ENCODE measurements around the gene CDCA3.

Gene CDCA3

GRCh38 chr12:6849427-6849826 lies 1.7 kb downstream of the CDCA3 start:
- H3K36me3 ChIP-seq (replicated peaks; ENCODE audit: insufficient read depth, low read length) = no peaks in the 10 kb centered on the region
- no peak for DNase-seq

GRCh38 chr12:6847676-6848075 lies 3.4 kb downstream of the CDCA3 start:
- H3K36me3 ChIP-seq (replicated peaks; ENCODE audit: insufficient read depth, low read length) = no peaks in the 10 kb centered on the region
- no peak overlapping the region for H2AFZ ChIP-seq (ENCODE audit: low read length)
- H3K9ac ChIP-seq (ENCODE audit: low read length) = no peak overlapping the region
- peaks cover 6% of the 10 kb centered on the region; the same call in 1 of the 2 replicates for H3F3A ChIP-seq (ENCODE audit: insufficient read depth, low read length)
- H3K4me3 ChIP-seq (ENCODE audit: low read length) = no peak overlapping the region
- no peak overlapping the region for H3K27ac ChIP-seq (ENCODE audit: low read length)
- no peaks in the 10 kb centered on the region for H3K9me3 ChIP-seq (replicated peaks; ENCODE audit: insufficient read depth, low read length)
- H4K20me1 ChIP-seq (ENCODE audit: insufficient read depth, low read length) = no peaks in the 10 kb centered on the region
- TF ChIP-seq EZH2 (optimal IDR thresholded peaks at IDR 0.05; ENCODE audit: low read depth, low read length) (no peak), CTCF (IDR thresholded peaks at IDR 0.05; ENCODE audit: low read length) (no peak), EZH2phosphoT487 (IDR thresholded peaks at IDR 0.05; ENCODE audit: low read length) (no peak)
- DNase-seq = no peak
- peaks cover 24% of the 10 kb centered on the region for H3K79me2 ChIP-seq (ENCODE audit: low read length)
- H3K27me3 ChIP-seq (replicated peaks; ENCODE audit: insufficient read depth, low read length) = no peaks in the 10 kb centered on the region
- peaks cover 16% of the 10 kb centered on the region for H3K4me1 ChIP-seq (ENCODE audit: low read length)
- H3K9me2 ChIP-seq (replicated peaks; ENCODE audit: insufficient read depth, low read length) = no peaks in the 10 kb centered on the region
- no peak overlapping the region for H3K4me2 ChIP-seq (ENCODE audit: low read depth, low read length)

More at GRCh38 chr12:6849427-6849826, 1.7 kb downstream of the CDCA3 start:
- H3K27me3 ChIP-seq (replicated peaks; ENCODE audit: insufficient read depth, low read length) = no peaks in the 10 kb centered on the region
- no peak overlapping the region for H3K4me3 ChIP-seq (ENCODE audit: low read length)
- H3K27ac ChIP-seq (ENCODE audit: low read length) = no peak overlapping the region
- no peaks in the 10 kb centered on the region for H4K20me1 ChIP-seq (ENCODE audit: insufficient read depth, low read length)
- no peaks in the 10 kb centered on the region for H3K9me3 ChIP-seq (replicated peaks; ENCODE audit: insufficient read depth, low read length)
- no peak overlapping the region for H2AFZ ChIP-seq (ENCODE audit: low read length)
- peak overlapping the region; percentile 63; the same call in 1 of the 2 replicates for H3K9ac ChIP-seq (ENCODE audit: low read length)
- H3F3A ChIP-seq (ENCODE audit: insufficient read depth, low read length) = peaks cover 10% of the 10 kb centered on the region
- peak overlapping the region; percentile 97; the same call in 1 of the 2 replicates for H3K4me2 ChIP-seq (ENCODE audit: low read depth, low read length)
- no peaks in the 10 kb centered on the region for H3K9me2 ChIP-seq (replicated peaks; ENCODE audit: insufficient read depth, low read length)
- TF ChIP-seq EZH2phosphoT487 (IDR thresholded peaks at IDR 0.05; ENCODE audit: low read length) = no peak
- no peak for TF ChIP-seq EZH2 (optimal IDR thresholded peaks at IDR 0.05; ENCODE audit: low read depth, low read length)
- no peak for TF ChIP-seq CTCF (IDR thresholded peaks at IDR 0.05; ENCODE audit: low read length)
- peaks cover 40% of the 10 kb centered on the region for H3K79me2 ChIP-seq (ENCODE audit: low read length)
- peaks cover 28% of the 10 kb centered on the region for H3K4me1 ChIP-seq (ENCODE audit: low read length)

GRCh38 chr12:6846316-6846869 lies 4.7 kb downstream of the CDCA3 start:
- Histone ChIP-seq H3K27ac (ENCODE audit: low read length) (no peak overlapping the region), H3K9me3 (replicated peaks; ENCODE audit: insufficient read depth, low read length) (no peaks in the 10 kb centered on the region), H3F3A (ENCODE audit: insufficient read depth, low read length) (peaks cover 2% of the 10 kb centered on the region; the same call in 1 of the 2 replicates), H3K4me3 (ENCODE audit: low read length) (no peak overlapping the region), H3K9me2 (replicated peaks; ENCODE audit: insufficient read depth, low read length) (no peaks in the 10 kb centered on the region), H3K9ac (ENCODE audit: low read length) (no peak overlapping the region), H3K4me2 (ENCODE audit: low read depth, low read length) (no peak overlapping the region), H4K20me1 (ENCODE audit: insufficient read depth, low read length) (no peaks in the 10 kb centered on the region), H3K79me2 (ENCODE audit: low read length) (peaks cover 24% of the 10 kb centered on the region), H2AFZ (ENCODE audit: low read length) (no peak overlapping the region), H3K36me3 (replicated peaks; ENCODE audit: insufficient read depth, low read length) (no peaks in the 10 kb centered on the region), H3K4me1 (ENCODE audit: low read length) (peaks cover 16% of the 10 kb centered on the region), H3K27me3 (replicated peaks; ENCODE audit: insufficient read depth, low read length) (no peaks in the 10 kb centered on the region)
- TF ChIP-seq CTCF (IDR thresholded peaks at IDR 0.05; ENCODE audit: low read length) (no peak), EZH2 (optimal IDR thresholded peaks at IDR 0.05; ENCODE audit: low read depth, low read length) (no peak), EZH2phosphoT487 (IDR thresholded peaks at IDR 0.05; ENCODE audit: low read length) (no peak)
- DNase-seq = no peak

All from MM.1S (cell line).